Stimulated activated CD8-positive, alpha-beta memory T cell treated with anti-CD3 and anti-CD28 coated beads, Interleukin-15, amount 100 ng/mL, for 24 hours (primary cell): ENCODE data around the gene CREB3L2.
"Not testable (repeated sequence)": the region's sequence is repeated elsewhere in the genome, so short reads cannot be mapped to it uniquely, and the experiment has no call there.

ENCODE experiments used
- DNase-seq: peaks from one replicate; pipeline ENCODE4 v3.0.0-alpha.2; 2020; ENCODE audit warnings: low read depth

CREB3L2 gene

DNA sequence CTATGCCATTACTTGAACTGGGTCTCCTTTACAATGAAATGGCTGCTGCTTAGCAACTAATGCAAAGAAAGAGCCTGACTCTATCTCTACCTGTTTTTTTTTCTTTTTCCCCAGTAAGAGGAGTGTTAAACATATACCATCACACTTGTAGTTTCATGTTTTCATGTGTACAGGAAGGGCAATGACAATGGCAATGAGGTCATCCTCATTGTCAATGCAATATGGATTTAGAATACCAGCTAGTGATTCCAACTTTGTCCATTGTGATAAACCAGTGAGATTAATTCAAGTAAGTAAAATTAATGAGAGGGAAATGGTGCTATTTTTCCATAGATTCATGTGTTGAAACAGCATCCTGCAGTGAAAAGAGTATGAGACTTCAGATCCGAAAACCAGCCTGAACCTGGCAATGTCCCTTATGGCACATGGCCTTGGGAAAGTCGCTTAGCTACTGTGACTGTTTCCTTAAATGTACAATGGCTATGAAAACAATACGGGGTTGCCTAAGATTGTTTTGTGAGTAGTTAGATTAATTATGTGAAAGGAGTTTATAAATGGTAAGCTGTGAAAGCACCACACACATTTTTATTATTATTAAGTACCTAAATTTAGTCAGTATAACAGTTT lies 166.3 kb downstream of the CREB3L2 start:
- DNase-seq, result no peak

GRCh38 chr7:137834552-137834951 lies 167.3 kb downstream of the CREB3L2 start:
- no peak for DNase-seq

DNA sequence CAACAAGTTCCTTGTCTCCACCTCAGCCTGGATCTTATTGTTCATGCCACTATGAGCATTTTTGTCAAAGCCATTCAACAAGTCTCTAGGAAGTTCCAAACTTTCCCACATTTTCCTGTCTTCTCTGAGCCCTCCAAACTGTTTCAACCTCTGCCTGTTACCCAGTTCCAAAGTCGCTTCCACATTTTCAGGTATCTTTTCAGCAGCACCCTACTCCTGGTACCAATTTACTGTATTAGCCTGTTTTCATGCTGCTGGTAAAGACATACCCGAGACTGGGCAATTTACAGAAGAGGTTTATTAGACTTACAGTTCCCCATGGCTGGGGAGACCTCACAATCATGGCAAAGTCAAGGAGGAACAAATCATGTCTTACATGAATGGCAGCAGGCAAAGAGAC lies 168.9 kb downstream of the CREB3L2 start:
- DNase-seq, result not testable (repeated sequence)

GRCh38 chr7:137832382-137832781 lies 169.5 kb downstream of the CREB3L2 start:
- no peak for DNase-seq

DNA sequence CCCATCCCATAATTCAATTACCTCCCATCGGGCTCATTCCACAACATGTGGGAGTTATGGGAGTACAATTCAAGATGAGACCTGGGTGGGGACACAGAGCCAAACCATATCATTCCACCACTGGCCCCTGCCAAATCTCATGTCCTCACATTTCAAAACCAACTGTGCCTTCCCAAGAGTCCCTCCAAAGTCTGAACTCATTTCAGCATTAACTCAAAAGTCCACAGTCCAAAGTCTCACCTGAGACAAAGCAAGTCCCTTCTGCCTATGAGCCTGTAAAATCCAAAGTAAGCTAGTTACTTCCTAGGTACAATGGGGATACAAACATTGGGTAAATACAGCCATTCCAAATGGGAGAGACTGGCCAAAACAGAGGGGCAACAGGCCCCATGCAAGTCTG lies 170.3 kb downstream of the CREB3L2 start:
- DNase-seq, result not testable (repeated sequence)

DNA sequence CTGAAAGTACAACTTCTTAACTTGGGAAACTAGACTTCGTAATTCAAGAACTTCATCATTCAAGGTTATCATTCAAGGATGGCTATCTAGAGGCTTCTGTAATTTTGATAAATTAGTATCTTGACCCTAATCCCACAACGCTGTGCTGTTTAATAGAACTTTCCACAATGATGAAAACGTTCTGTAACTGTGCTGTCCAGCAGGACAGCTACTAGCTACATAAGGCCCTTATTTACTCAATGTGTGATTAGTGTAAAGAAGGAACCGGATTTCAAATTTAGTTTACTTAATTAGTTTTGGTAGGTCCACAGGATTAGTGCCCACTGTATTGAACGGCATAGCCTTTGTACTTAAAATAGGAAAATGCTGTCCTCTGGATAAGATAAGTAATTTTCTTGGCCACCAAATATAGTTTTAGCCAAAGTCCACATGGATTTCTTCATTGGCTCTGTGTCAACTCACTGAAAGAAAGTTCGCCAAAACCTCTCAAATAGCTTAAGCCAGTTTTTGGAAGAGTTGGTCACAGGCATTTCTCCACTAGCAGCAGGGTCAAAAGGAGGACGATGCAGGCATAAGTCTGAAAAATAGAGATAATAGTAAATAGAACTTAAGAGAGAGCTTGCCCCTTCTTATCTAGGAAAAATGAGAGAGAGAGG lies 172.4 kb downstream of the CREB3L2 start:
- DNase-seq, result no peak

DNA sequence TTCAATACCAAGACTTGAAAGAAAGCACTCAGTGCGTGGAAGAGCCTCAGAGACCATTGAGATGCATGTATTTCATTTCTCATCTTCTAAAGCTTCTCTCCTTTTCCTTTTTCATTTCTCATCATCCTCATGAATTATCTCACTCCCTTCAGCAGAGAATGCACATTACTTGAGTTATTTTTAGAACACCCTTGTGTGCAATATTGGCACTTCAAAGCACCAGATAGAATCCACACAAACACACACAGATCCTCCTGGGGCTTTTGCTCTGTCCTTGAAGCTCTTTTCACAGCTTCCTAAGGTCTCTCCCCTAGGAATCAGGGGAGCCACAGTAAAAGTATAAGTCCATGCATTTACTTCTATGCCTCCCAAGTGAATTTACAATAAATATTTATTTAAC lies 173.4 kb downstream of the CREB3L2 start:
- no peak for DNase-seq

GRCh38 chr7:137825489-137825888 lies 176.4 kb downstream of the CREB3L2 start:
- DNase-seq, result no peak
